Ishikawa (cell line): ENCODE measurements around the gene WWTR1.

ENCODE experiments used
- CEBPB ChIP-seq: IDR thresholded peaks from 2 replicates; pipeline ENCODE4 v1.6.1; 2012
- CREB1 ChIP-seq: IDR thresholded peaks from 2 replicates; pipeline ENCODE4 v1.6.1; 2012; ENCODE audit warnings: low read depth
- EP300 ChIP-seq: IDR thresholded peaks from 2 replicates; pipeline ENCODE4 v1.6.1; 2012; ENCODE audit warnings: borderline replicate concordance
- NFIC ChIP-seq: IDR thresholded peaks from 2 replicates; pipeline ENCODE4 v1.6.1; 2012
- TAF1 ChIP-seq: IDR thresholded peaks from 2 replicates; pipeline ENCODE4 v1.6.1; 2012; ENCODE audit warnings: low read depth, mild to moderate bottlenecking
- TCF12 ChIP-seq: IDR thresholded peaks from 2 replicates; pipeline ENCODE4 v1.6.1; 2012; ENCODE audit warnings: low read depth
- TEAD4 ChIP-seq: IDR thresholded peaks from 2 replicates; pipeline ENCODE4 v1.6.1; 2012
- USF1 ChIP-seq: IDR thresholded peaks from 2 replicates; pipeline ENCODE4 v1.6.1; 2012
- YY1 ChIP-seq: IDR thresholded peaks from 2 replicates; pipeline ENCODE4 v1.6.1; 2012; ENCODE audit warnings: low read depth
- TF ChIP-seq, protein P1 (sequence below): IDR thresholded peaks from 2 replicates; pipeline ENCODE4 v1.6.1; 2012

Gene WWTR1

GRCh38 chr3:149472030-149472797, 185.6 kb downstream of the WWTR1 start:
- TF ChIP-seq EP300 (no peak), TAF1 (no peak), NFIC (no peak), CREB1 (no peak), CEBPB (no peak)

DNA sequence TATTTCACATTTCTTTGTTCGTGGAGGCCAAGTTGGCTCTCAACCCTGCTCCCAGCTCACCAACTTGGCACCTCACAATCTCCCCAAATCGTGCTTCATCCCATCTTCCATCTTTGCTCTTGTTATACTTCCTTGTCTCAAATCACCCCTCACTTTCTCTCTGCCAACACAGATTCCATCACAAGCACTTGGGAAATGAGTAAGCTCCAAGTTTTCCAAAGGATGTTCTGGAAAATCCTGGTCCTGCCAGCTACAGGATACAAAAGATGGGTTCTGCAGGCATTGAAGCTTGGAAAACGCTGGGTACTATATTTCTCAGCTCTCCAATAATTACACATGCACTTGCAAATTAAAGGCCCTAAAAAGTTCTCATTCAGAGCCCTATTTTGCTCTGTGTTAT, 187.4 kb downstream of the WWTR1 start:
- TF ChIP-seq YY1, result no peak
- no peak for TF ChIP-seq TEAD4
- no peak for TF ChIP-seq USF1

GRCh38 chr3:149468504-149469212, 189.2 kb downstream of the WWTR1 start:
- TF ChIP-seq, protein P1, sequence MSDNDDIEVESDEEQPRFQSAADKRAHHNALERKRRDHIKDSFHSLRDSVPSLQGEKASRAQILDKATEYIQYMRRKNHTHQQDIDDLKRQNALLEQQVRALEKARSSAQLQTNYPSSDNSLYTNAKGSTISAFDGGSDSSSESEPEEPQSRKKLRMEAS, result no peak
- TF ChIP-seq CREB1 (no peak), TCF12 (no peak)
